Adipose tissue (tissue), 3 donors: Measurements from ENCODE around the gene TDP1. TPM values are rescaled to one million over a fixed set of nuclear protein-coding genes. Genes with fewer than 3 reads are reported as not detected.
"Not testable (repeated sequence)": the region's sequence is repeated elsewhere in the genome, so short reads cannot be mapped to it uniquely, and the experiment has no call there.

Experiments used
- H3K27ac ChIP-seq: one replicate; pipeline ENCODE4 v1.5.1; 2013; ENCODE audit warnings: low read depth, low read length
- WGBS, 3 donors: extraction: QIAGEN DNeasy Blood & Tissue Kit; methylation state at CpG; one replicate each; pipeline ENCODE4 v1.1.7; 2013; 5-methylcytosine and 5-hydroxymethylcytosine counted together
- polyA plus RNA-seq, 3 donors: library from polyadenylated mRNA; stranded (reverse); fragments of 200-250 nt; gene quantifications; one replicate each; pipeline ENCODE4 v1.2.3, GENCODE V29; 2013
- donor health status: healthy with polysubstance abuse.
- donor health status: Bipolar disorder and iron deficiency.
- donor health status: healthy.

Gene TDP1
- polyA plus RNA-seq, 3 donors = 3.1 to 4.7 (median 3.9) TPM

- no peak overlapping the region for H3K27ac ChIP-seq
- 1 to 2% (median 2%) methylated on average over 54 to 63 of the region's 63 CpGs for WGBS, 3 donors
Observed at GRCh38 chr14:90062127-90062794, 106.5 kb downstream of the TDP1 start.

DNA sequence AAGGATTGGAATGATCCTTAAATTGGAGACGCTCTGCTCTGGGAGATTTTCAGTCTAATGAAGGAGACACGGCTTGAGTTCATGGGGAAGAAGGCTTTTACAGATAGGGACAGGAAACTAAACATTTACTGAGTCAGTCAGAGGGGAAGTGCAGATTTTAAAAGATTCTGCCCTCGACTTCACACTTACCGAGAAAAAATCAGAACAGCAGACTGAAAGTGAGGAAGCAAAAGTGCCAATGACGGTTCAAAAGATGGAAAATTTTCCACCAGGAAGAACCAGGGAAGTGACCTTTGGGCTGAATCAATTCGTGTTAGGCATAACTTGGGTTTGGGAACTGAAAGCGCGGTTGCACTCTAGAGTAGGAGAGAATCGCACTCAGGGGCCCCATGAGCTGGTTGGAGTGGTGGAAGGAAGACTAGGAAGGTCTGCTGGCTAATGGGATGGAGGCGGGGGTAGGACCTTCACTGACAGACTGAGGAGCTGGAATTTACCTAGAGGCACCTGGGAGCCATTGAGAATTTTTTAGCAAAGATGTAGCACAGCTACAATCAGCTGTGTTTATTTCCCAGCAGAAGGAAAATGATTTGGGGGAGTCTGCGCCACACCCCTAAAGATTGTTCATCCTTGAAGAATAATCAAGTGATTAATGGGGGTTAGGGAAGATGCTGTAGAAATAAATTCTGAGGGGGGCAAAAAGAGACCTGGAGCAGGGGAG is 107.3 kb downstream of the TDP1 start:
- no peak overlapping the region for H3K27ac ChIP-seq
- WGBS, 3 donors = 21 to 26% (median 26%) methylated on average over 11 of the region's 11 CpGs

- WGBS, 3 donors = 68 to 73% (median 69%) methylated on average over 6 of the region's 6 CpGs
- H3K27ac ChIP-seq = no peak overlapping the region
Observed at GRCh38 chr14:90072350-90072749, 116.6 kb downstream of the TDP1 start.

GRCh38 chr14:90079576-90079975 is 123.8 kb downstream of the TDP1 start:
- no peak overlapping the region for H3K27ac ChIP-seq
- WGBS, 3 donors = 69 to 75% (median 70%) methylated on average over 2 of the region's 2 CpGs

- no peak overlapping the region for H3K27ac ChIP-seq
- WGBS, 3 donors = 49 to 72% (median 59%) methylated on average over 6 of the region's 6 CpGs
Observed at GRCh38 chr14:90087433-90087832, 131.7 kb downstream of the TDP1 start.

DNA sequence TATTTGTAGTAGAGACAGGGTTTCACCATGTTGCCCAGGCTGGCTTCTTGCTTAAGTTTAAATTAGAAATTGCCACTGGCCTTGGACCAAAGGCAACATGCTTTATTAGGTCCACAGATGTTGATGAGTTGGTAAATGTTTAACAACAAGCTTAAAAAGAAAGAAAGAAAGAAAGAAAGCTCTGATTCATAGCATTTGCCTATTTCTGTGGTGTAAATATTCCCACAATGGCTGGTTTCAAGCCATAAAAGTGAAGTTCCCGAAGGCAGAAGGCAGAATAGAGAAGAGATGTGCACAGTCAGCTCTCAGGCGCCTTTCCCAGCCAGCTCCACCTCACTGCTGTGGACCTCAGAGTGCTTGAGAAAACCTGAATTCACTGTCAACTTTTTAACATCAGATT is 132.4 kb downstream of the TDP1 start:
- 74 to 82% (median 77%) methylated on average over 2 of the region's 2 CpGs for WGBS, 3 donors
- no peak overlapping the region for H3K27ac ChIP-seq

GRCh38 chr14:90089486-90089885 is 133.8 kb downstream of the TDP1 start:
- WGBS, 3 donors = 43 to 69% (median 58%) methylated on average over 6 of the region's 6 CpGs

DNA sequence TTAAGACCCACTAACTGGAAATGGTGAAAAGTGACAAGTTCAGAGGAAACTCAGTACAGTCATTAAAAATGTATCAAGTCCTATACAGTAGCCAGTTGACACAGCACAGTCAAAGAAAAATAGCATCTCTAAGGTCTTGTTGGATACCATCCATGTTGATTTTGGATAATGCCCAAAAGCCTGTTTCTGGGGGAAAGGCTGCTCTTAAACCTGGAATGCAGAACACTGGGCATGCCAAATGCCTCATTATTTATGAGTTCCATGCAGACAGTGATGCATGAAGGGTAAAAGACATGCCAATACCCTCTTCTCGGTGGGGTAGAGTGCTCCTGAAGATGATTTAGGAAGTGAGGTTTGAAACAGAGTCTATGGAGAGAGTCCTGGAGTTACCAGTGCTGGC is 135.7 kb downstream of the TDP1 start:
- WGBS, 3 donors = 27 to 38% (median 27%) methylated on average over 1 of the region's 1 CpG
- no peak overlapping the region for H3K27ac ChIP-seq

More at GRCh38 chr14:90089486-90089885, 133.8 kb downstream of the TDP1 start:
- not testable (repeated sequence) for H3K27ac ChIP-seq

DNA sequence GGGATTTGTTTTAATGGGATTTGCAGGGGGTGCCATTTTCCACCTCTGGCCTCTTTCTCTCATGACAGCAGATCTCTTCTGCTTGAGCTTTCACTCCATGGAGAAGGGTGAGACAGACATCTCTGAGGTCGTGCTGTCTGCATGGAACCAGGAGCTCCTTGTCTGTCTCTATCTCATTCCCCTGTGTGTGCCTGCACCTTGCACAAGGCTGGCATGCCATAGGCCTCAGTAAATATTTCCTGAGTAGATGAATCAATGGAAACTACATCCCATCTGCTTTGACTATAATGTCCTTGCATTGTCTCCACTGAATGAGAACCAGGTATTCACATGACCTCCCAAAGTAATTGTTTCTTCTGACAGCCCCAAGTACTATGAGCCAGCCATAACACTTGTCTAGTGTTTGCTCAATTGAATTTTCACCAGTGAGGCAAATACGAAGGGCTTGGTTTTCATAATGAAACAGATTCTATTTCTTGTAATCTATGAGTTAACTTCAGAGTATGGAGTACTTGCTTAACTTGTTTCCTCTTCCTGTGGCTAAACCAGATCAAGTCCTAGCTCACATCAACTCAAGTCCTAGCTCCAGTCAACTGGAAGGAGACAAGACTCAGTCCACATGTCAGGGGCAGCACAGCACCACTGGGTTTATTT is 138.3 kb downstream of the TDP1 start:
- 46 to 66% (median 65%) methylated on average over 2 of the region's 2 CpGs for WGBS, 3 donors
- no peak overlapping the region for H3K27ac ChIP-seq

Other genes starting within 250 kb of the TDP1 start
- gene EFCAB11, start 1.2 kb upstream of the TDP1 start, polyA plus RNA-seq = 1 to 10 TPM; 2.8 to 8.7 (median 4.8) TPM
- gene KCNK13, start 106.1 kb downstream of the TDP1 start, polyA plus RNA-seq = under 1 TPM; 0.05 to 0.34 (median 0.11) TPM